ENCODE measurements around the gene MAD1L1. TPM values are rescaled to one million over a fixed set of nuclear protein-coding genes. Genes with fewer than 3 reads are reported as not detected.

The MAD1L1 gene
- total RNA-seq, 4 donors from 2014 or later, result 21.0 to 49.7 (median 29.8) TPM

GRCh38 chr7:2081526-2082135 lies 151.1 kb downstream of the MAD1L1 start:
- no peak for TF ChIP-seq CTCF (IDR thresholded peaks at IDR 0.05; ENCODE audit: low read depth)

- no peak for TF ChIP-seq CTCF (IDR thresholded peaks at IDR 0.05; ENCODE audit: low read depth)
Observed at GRCh38 chr7:2080477-2080876, 152.3 kb downstream of the MAD1L1 start.

- TF ChIP-seq CTCF (IDR thresholded peaks at IDR 0.05; ENCODE audit: low read depth), result no peak
Observed at GRCh38 chr7:2080060-2080387, 152.7 kb downstream of the MAD1L1 start.

- no peak for TF ChIP-seq CTCF (IDR thresholded peaks at IDR 0.05; ENCODE audit: low read depth)
Observed at GRCh38 chr7:2079332-2080059, 153.2 kb downstream of the MAD1L1 start.

GRCh38 chr7:2078899-2079298 lies 153.8 kb downstream of the MAD1L1 start:
- TF ChIP-seq CTCF (IDR thresholded peaks at IDR 0.05; ENCODE audit: low read depth), result no peak

- no peak for TF ChIP-seq CTCF (IDR thresholded peaks at IDR 0.05; ENCODE audit: low read depth)
Observed at GRCh38 chr7:2076649-2077064, 156.1 kb downstream of the MAD1L1 start.

GRCh38 chr7:2075811-2076210 lies 156.9 kb downstream of the MAD1L1 start:
- no peak for TF ChIP-seq CTCF (IDR thresholded peaks at IDR 0.05; ENCODE audit: low read depth)
